Measurements from ENCODE around the gene RPS24. TPM values are rescaled to one million over a fixed set of nuclear protein-coding genes. Genes with fewer than 3 reads are reported as not detected.
"Not testable (repeated sequence)": the region's sequence is repeated elsewhere in the genome, so short reads cannot be mapped to it uniquely, and the experiment has no call there.

The RPS24 gene
- total RNA-seq, result 1,414 to 1,482 TPM (median 1,481 TPM) in 3 replicates

- peak within 1 kb of the TSS; percentile 77 for H3K27ac Mint-ChIP-seq
- peak within 1 kb of the TSS; percentile 95 for H3K4me3 Mint-ChIP-seq
- H3K4me1 Mint-ChIP-seq, result peaks cover 44% of the 10 kb centered on the region
- DNase-seq (ENCODE audit: low spot score in 2 of 2, unreplicated experiment in 2 of 2), result peak; percentile 84 to 91
- no peak for TF ChIP-seq CTCF (IDR thresholded peaks at IDR 0.05; ENCODE audit: unreplicated experiment)
- no peaks in the 10 kb centered on the region for H3K9me3 Mint-ChIP-seq
- H3K36me3 Mint-ChIP-seq, result peaks cover 19% of the 10 kb centered on the region
- no peaks in the 10 kb centered on the region for H3K27me3 Mint-ChIP-seq (ENCODE audit: low read depth)
Observed at GRCh38 chr10:78033637-78034470, at the start of gene RPS24. Gene RPS24 (plus strand): TSS chr10:78033863. CDS start chr10:78033902, 39 bp downstream.

GRCh38 chr10:77984986-77985385, 48.7 kb upstream of the RPS24 start:
- H3K27me3 Mint-ChIP-seq (ENCODE audit: low read depth), result no peaks in the 10 kb centered on the region
- no peak for TF ChIP-seq CTCF (IDR thresholded peaks at IDR 0.05; ENCODE audit: unreplicated experiment)
- no peak for DNase-seq (ENCODE audit: low spot score in 2 of 2, unreplicated experiment in 2 of 2)
- no peaks in the 10 kb centered on the region for H3K9me3 Mint-ChIP-seq
- peaks cover 38% of the 10 kb centered on the region for H3K36me3 Mint-ChIP-seq
- no peak overlapping the region for H3K4me3 Mint-ChIP-seq
- H3K4me1 Mint-ChIP-seq, result no peaks in the 10 kb centered on the region
- no peak overlapping the region for H3K27ac Mint-ChIP-seq

- TF ChIP-seq CTCF (IDR thresholded peaks at IDR 0.05; ENCODE audit: unreplicated experiment), result no peak
- no peaks in the 10 kb centered on the region for H3K4me1 Mint-ChIP-seq
- no peak overlapping the region for H3K4me3 Mint-ChIP-seq
- H3K9me3 Mint-ChIP-seq, result no peaks in the 10 kb centered on the region
- peaks cover 31% of the 10 kb centered on the region for H3K36me3 Mint-ChIP-seq
- no peak overlapping the region for H3K27ac Mint-ChIP-seq
- DNase-seq (ENCODE audit: low spot score in 2 of 2, unreplicated experiment in 2 of 2), result no peak
- H3K27me3 Mint-ChIP-seq (ENCODE audit: low read depth), result no peaks in the 10 kb centered on the region
Observed at GRCh38 chr10:77987671-77988255, 45.9 kb upstream of the RPS24 start.

- Mint-ChIP-seq H3K4me1 (no peaks in the 10 kb centered on the region), H3K36me3 (peaks cover 33% of the 10 kb centered on the region), H3K27ac (no peak overlapping the region), H3K9me3 (no peaks in the 10 kb centered on the region), H3K4me3 (no peak overlapping the region), H3K27me3 (ENCODE audit: low read depth) (no peaks in the 10 kb centered on the region)
- DNase-seq (ENCODE audit: low spot score in 2 of 2, unreplicated experiment in 2 of 2), result no peak
- TF ChIP-seq CTCF (IDR thresholded peaks at IDR 0.05; ENCODE audit: unreplicated experiment), result no peak
Observed at GRCh38 chr10:77989081-77989724, 44.5 kb upstream of the RPS24 start.

GRCh38 chr10:77993620-77994019, 40.0 kb upstream of the RPS24 start:
- TF ChIP-seq CTCF (IDR thresholded peaks at IDR 0.05; ENCODE audit: unreplicated experiment), result no peak
- Mint-ChIP-seq H3K27me3 (ENCODE audit: low read depth) (no peaks in the 10 kb centered on the region), H3K9me3 (no peaks in the 10 kb centered on the region), H3K4me3 (no peak overlapping the region), H3K27ac (no peak overlapping the region), H3K4me1 (no peaks in the 10 kb centered on the region), H3K36me3 (peaks cover 48% of the 10 kb centered on the region)
- DNase-seq (ENCODE audit: low spot score in 2 of 2, unreplicated experiment in 2 of 2), result no peak

GRCh38 chr10:77998780-77999179, 34.9 kb upstream of the RPS24 start:
- H3K36me3 Mint-ChIP-seq, result peaks cover 52% of the 10 kb centered on the region
- not testable (repeated sequence) for H3K27me3 Mint-ChIP-seq (ENCODE audit: low read depth); H3K27ac Mint-ChIP-seq; H3K4me3 Mint-ChIP-seq; DNase-seq (ENCODE audit: low spot score in 2 of 2, unreplicated experiment in 2 of 2); H3K9me3 Mint-ChIP-seq
- H3K4me1 Mint-ChIP-seq, result peaks cover 12% of the 10 kb centered on the region
